H54 (cell line): ENCODE data around the gene PPP5C.
"Not testable (repeated sequence)": the region's sequence is repeated elsewhere in the genome, so short reads cannot be mapped to it uniquely, and the experiment has no call there.

Experiments
- DNase-seq: peaks from one replicate; pipeline ENCODE4 v3.0.0; 2011; ENCODE audit warnings: low spot score, mixed read lengths; ENCODE audit not compliant: insufficient read length
- FAIRE-seq: peaks from 3 replicates; lab custom pipeline; 2011; peaks lifted over from hg19 to GRCh38; lab: Jason Lieb, UNC
- POLR2A ChIP-seq: IDR thresholded peaks from 2 replicates; pipeline ENCODE4 v1.6.1; 2011; ENCODE audit warnings: low read depth, mild to moderate bottlenecking, low read length

Gene PPP5C

DNA sequence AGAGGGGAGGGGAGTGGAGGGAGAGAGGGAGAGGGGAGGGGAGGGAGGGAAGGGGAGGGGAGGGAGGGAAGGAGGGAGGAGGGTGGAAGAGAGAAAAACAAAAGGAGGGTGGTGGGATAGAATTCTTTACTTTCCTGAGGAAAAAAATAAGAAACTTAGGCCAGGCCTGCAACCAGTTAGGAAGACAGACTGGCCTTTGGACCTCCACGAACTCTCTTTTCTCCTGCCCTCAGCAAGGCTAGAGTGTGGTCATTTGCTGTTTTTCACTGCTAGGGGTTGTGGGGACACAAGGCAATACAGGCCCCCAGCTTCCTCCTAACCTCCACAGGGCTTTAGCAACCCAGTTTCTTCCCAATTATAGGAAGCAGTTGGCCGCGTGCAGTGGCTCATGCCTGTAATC lies 62.3 kb downstream of the PPP5C start:
- DNase-seq (no peak), FAIRE-seq (no peak)
- TF ChIP-seq POLR2A = no peak

DNA sequence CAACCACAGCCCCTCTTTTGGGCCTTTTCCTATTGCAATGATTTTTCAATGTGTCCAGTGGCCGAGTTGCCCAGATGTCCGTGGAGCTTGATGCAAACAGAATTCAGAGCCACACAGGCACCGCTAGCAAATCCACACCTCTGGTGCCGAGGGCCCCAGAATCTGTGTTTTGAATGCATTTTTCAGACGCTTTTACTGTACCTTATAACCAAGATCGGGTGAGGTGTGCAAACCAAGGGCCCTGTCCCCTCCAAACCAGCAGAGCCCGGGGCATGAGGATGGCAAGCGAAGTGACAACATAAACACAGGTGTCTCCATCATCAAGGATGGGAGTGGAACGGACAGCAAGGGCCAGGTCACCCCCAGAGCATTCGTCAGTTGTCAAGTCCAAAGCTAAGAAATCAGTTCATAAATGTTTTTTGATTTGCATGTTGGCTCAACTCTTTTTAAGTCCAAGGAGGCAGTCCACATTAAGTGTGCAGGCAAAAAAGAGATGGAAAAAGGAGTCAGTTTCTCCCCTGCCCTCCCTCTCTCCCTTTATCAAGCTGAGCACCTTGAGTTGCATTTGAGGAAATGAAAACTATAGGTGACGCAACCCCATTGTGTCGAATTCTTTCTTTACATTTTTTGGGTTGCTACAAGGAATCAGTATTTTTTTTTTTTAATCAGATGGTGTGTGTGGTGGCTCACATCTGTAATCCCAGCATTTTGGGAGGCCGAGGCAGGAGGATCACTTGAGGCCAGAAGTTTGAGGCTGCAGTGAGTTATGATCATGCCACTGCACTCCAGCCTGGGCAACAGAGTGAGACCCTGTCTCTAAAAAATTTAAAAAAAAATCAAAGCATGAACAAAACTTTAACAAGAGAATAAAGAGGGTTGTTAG lies 63.6 kb downstream of the PPP5C start:
- FAIRE-seq (no peak), DNase-seq (no peak)
- no peak for TF ChIP-seq POLR2A

DNA sequence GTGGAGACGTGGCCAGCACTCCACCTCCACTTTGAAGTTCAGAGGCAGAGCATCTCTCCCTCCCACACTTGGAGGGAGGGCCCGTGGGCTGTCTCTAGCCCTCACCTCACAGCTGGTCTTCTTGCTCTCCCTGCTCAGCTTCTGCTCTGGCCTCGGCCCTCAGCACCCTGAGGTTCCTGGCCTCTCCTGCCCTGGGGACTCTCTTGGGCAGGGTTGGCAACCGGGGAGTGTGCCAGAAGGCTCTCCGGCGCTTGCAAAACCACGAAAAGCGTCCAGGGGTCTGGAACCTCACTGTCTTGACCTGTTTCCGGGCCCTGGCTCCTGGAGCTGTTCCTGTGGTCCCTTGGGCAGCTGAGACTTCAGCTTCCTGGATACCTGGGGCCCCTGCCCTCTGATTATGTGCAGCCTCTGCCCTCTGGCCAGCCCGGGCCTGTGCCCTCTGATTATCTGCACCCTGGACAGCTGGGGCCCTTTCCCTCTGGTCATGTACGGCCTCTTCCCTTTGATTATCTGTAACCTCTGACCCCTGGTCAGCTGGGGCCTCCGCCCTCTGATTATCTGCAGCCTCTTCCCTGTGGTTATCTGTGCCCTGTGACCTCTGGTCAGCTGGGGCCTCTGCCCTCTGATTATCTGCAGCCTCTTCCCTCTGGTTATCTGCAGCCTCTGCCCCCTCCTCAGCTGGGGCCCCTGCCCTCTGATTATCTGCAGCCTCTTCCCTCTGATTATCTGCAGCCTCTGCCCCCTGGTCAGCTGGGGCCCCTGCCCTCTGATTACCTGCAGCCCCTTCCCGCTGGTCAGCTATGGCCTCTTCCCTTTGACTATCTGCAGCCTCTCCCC lies 64.4 kb downstream of the PPP5C start:
- no peak for DNase-seq
- no peak for FAIRE-seq
- TF ChIP-seq POLR2A = no peak

DNA sequence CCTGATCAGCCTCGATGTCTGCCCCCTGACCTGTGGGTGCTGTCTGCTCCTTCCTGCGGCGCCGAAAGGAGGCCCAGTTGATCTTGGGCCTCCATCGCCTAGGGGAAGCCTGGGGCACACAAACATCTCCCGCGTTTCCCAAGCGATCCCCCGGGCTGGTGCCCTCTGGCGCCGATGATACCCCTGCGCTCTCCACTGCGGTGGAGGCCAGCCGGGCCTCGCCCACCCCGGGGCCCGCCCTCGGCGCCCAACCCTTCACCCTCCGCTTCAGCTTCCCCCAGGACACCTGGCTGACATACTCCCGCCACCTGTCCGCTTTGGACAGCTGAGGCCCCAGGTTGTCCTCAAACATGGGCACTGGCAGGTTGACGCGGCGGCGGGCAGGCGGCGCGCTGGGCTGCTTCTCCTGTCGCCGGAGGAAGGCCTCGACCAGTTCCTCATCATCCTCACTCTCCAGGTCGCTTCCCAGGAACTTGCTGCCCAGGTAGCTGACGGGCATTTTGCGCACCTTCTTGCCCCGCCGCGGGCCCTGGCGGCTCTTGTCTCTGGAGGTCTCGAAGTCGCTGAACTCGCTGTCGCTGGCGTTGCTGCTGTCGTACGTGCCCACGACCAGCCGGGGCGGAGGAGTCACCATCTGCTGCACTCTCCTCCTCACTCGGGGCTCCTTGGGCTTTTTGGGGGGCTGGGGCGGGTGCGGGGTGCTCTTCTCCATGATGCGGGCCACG lies 65.2 kb downstream of the PPP5C start:
- TF ChIP-seq POLR2A = no peak
- no peak for DNase-seq
- no peak for FAIRE-seq

DNA sequence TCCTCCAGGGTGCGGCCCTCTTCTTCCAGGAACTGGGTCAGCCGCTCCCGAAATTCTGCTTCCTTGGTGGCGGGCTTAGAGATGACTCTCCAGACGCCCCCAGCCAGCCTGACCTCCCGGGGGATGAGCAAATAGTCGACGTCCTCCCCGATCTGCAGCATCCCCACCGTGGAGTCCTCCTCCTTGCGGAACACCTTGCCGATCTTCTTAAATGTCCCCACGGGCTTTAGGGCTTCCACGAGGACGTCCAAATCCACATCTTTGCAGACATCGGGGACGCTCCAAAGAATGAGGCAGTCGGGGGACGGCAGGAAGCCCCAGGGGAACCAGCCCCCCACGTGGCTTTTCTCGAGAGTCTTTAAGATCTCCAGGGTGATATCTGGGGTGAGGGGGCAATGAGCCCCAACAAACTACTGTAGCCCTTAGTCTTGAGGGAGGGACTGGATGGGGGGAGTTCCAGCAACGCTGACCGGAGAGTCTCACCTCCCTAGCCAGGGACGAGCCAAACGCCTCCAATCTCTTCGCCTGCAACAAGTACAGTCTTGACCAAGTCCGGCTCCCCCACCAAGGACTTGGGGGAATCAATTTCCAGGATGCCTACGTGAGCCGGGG lies 65.9 kb downstream of the PPP5C start:
- TF ChIP-seq POLR2A = no peak
- FAIRE-seq = no peak
- DNase-seq = no peak

DNA sequence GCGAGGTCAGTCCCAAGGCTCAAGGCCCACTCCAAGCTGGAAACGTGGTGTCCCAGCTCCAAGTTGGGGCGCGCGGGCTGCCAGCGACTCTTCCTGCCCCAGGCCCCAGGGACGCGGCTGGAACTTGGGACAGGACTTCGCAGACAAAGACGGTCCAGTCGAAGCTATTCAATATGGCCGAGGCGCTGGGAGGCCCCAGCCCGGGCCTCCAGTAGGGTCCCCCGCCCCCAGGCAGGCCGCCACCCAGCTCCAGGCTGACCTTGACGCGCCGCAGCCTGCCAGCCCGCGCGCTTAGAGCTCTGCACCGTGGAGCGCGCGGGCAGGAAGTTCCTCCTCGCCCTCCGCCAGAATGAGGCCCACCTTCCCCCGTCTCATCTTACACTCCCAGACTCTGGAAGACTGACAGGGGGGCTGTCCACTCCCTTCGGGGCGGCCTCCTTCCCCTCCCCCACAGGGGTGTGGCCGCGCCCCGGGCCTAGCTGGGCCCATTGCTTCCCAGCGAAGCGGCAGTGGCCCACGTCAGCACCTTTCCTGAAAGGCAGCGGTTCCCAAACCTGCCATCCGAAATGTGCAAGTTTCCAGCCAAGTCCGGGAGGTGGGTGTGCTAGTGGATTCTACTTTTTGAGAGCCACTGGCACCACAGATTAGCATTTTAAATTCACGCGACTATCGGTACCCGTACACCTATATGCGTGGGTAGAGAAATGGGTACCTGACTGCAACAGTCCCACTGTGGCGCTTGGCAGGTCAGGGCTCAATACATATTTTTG lies 66.6 kb downstream of the PPP5C start, which contains the start of gene CCDC8:
Gene CCDC8 (minus strand): TSS at position 303 of the 770 bp plus-strand sequence. CDS start 754 bp downstream, outside the sequence.
- TF ChIP-seq POLR2A = no peak
- DNase-seq = no peak
- FAIRE-seq = no peak

DNA sequence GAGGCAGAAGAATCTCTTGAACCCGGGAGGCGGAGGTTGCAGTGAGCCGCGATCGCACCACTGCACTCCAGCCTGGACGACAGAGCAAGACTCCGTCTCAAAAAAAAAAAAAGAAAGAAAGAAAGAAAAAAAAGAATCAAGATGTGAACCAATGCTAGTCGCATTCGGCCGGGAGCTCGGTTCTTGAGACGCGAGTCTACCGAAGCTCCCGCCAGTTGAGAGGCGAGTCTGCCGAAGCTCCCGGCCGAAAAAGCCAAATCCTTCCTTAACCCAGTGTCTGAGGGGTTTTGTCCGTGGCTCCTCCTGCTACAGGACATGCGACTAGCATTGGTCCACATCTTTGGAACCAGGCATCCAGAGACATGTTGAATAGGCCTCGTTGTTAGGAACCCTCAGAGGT lies 68.0 kb downstream of the PPP5C start:
- not testable (repeated sequence) for FAIRE-seq, DNase-seq

DNA sequence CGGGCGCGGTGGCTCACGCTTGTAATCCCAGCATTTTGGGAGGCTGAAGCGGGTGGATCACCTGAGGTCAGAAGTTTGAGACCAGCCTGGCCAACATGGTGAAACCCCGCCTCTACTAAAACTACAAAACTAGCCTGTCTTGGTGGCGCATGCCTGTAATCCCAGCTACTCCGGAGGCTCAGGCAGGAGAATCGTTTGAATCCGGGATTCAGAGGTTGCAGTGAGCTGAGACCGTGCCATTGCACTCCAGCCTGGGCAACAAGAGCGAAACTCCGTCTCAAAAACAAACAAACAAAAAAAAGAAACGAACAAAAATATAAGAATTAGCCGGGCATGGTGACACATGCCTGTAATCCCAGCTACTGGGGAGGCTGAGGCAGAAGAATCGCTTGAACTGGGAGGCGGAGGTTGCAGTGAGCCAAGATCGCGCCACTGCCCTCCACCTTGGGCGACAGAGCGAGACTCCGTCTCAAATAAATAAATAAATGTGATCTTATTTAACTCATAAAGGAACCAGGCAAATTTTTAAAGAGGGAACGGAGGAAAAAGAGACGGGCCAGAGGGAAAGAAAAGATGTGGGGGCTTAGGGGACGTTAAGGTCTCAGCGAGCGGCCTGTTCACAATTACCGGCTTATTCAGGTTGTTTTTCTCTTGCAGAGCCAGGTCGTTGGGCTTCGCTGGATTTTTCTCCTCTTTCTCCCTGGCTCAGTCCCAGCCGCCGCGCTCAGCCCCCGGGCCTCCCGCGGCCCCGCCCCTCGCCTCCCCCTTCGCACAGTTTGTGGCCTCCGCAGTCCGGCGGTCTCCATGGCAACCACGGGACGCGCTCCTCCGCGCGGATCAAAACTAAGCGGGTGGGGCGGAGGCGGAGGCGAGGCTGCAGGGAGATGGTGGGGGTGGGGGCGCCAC lies 69.2 kb downstream of the PPP5C start:
- DNase-seq = peak; percentile 33
- FAIRE-seq = not testable (repeated sequence)

DNA sequence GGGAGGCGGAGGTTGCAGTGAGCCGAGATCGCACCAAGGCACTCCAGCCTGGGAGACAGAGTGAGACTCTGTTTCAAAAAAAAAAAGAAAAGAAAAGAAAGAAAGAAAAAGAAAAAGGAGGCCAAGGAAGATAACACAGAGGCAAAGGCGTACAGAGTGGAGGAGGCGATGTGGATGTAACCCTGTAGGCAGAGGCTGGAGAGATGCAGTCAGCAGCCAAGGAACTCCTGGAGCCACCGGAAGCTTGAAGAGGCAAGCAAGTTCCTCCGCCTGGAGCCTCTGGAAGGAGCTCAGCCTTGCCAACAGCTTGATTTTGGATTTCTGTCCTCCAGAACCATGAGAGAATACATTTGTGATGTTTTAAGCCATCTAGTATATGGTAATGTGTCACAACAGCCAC lies 73.2 kb downstream of the PPP5C start:
- FAIRE-seq (no peak), DNase-seq (no peak)
- TF ChIP-seq POLR2A = no peak

DNA sequence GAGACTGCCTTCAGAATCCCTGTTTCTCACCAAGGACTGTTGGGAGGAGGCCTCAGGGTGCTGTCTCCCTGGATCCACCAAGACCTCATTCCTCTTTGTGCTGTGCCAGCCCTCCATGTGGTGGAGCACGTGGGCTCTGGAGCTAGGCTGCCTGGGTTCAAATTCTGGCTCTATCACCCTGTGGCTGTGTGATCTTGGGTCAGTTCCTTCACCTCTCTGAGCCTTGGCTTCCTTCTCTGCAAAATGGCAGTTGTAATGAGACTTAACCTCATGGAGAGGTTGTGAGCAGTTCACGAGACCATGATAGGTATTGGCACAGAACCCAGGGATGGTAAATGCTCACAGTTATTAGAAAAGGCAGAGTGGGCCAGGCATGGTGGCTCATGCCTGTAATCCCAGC lies 75.5 kb downstream of the PPP5C start:
- no peak for TF ChIP-seq POLR2A
- no peak for DNase-seq
- no peak for FAIRE-seq

DNA sequence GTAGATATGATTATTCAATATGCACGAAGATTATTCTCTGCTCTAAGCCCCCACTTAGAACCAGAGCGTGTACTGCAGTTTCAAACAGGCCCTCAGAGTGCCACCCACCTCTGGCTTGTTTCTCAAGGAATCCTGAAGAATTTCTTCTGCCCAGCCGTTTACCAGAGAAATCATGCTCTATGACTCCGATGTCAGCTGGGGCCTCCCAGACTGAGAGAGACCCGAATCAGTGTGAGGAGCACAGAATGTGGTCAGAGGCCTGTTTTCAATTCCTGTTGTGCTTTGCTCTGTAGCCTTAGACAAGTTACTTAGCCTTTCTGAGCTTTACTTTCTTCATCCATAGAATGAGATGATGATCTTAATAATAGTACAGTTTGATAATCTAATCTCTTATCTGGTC lies 76.3 kb downstream of the PPP5C start:
- DNase-seq (no peak), FAIRE-seq (no peak)
- no peak for TF ChIP-seq POLR2A

DNA sequence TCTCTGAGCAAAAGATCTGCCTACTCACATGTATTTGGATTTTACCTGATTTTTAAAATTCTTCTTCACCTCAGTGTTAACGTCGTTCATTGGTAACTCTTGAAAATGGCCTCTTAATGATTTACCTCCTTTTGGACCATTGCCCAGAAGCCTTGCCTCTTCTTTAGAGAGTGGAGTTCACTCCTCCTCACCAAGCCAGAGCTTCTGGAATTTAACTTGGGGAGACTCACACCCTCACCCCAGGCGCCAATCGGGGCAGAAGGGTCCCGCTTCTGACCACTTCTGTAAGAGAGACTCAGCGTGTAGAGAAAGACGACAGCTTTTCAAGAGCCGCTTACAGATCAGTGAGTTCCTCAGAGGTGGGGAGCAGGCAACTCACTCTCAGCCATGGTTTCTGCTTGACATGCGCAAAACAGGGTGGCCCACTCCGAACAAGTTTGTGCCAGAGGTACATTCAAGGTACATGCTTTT lies 79.2 kb downstream of the PPP5C start:
- no peak for DNase-seq
- TF ChIP-seq POLR2A = no peak
- FAIRE-seq = no peak
